Panc1 (cell line): Measurements from ENCODE around the gene LRRK1.

ENCODE experiments used
- CTCF ChIP-seq: fragments of 450-650 bp; IDR thresholded peaks from 2 replicates; pipeline ENCODE4 v1.5.1; 2017; ENCODE audit warnings: mild to moderate bottlenecking
- POLR2AphosphoS5 ChIP-seq: IDR thresholded peaks from 2 replicates; pipeline ENCODE4 v1.6.1; 2012; ENCODE audit warnings: mild to moderate bottlenecking, low read depth, low read length, moderate library complexity
- TCF7L2 ChIP-seq: IDR thresholded peaks from 2 replicates; pipeline ENCODE4 v1.6.1; 2011; ENCODE audit warnings: mild to moderate bottlenecking, low read depth, low read length, inconsistent platforms

- TF ChIP-seq CTCF, result no peak
- no peak for TF ChIP-seq TCF7L2
- no peak for TF ChIP-seq POLR2AphosphoS5
Measured at GRCh38 chr15:101066501-101067408, 147.6 kb downstream of the LRRK1 start.
